Tongue (tissue), 2 donors: ENCODE results near the gene SLC25A36. TPM values are rescaled to one million over a fixed set of nuclear protein-coding genes. Genes with fewer than 3 reads are reported as not detected.
"Not testable (repeated sequence)": the region's sequence is repeated elsewhere in the genome, so short reads cannot be mapped to it uniquely, and the experiment has no call there.

ENCODE experiments used
- DNase-seq: peaks from one replicate; pipeline ENCODE4 v3.0.0-alpha.2; 2015
- total RNA-seq: library from RNA; depleted of rRNA; stranded (reverse); fragments of >200 nt; gene quantifications from one replicate; pipeline ENCODE4 v1.2.3, GENCODE V29; 2014

Gene SLC25A36
- total RNA-seq, 1 donor from 2014 or later, result 168 TPM

- no peak for DNase-seq
Measured at GRCh38 chr3:140995881-140996280, 54.2 kb downstream of the SLC25A36 start.

- peak; percentile 85 for DNase-seq
Measured at GRCh38 chr3:141000027-141000663, 58.5 kb downstream of the SLC25A36 start.

GRCh38 chr3:141000686-141001085 is 59.0 kb downstream of the SLC25A36 start:
- DNase-seq, result no peak

- DNase-seq, result no peak
Measured at GRCh38 chr3:141006344-141006743, 64.7 kb downstream of the SLC25A36 start.

- DNase-seq, result peak; percentile 24
Measured at GRCh38 chr3:141009496-141009895, 67.9 kb downstream of the SLC25A36 start.

GRCh38 chr3:141011232-141011996 is 69.8 kb downstream of the SLC25A36 start:
- DNase-seq, result peak; percentile 96

- no peak for DNase-seq
Measured at GRCh38 chr3:141011997-141012262, 70.3 kb downstream of the SLC25A36 start.

- no peak for DNase-seq
Measured at GRCh38 chr3:141012571-141012970, 70.9 kb downstream of the SLC25A36 start.

GRCh38 chr3:141015481-141015880 is 73.8 kb downstream of the SLC25A36 start:
- DNase-seq, result no peak

GRCh38 chr3:141017366-141018322 is 76.0 kb downstream of the SLC25A36 start:
- DNase-seq, result not testable (repeated sequence)

GRCh38 chr3:141019244-141019643 is 77.6 kb downstream of the SLC25A36 start:
- DNase-seq, result no peak

- no peak for DNase-seq
Measured at GRCh38 chr3:141020143-141020830, 78.7 kb downstream of the SLC25A36 start.

GRCh38 chr3:141021261-141021660 is 79.6 kb downstream of the SLC25A36 start:
- no peak for DNase-seq

Other genes with a start within 250 kb of the SLC25A36 start
- gene SPSB4, start 109.5 kb downstream of the SLC25A36 start, total RNA-seq, result 18.7 TPM